ENCODE data around the gene MSL2.
"Not testable (repeated sequence)": the region's sequence is repeated elsewhere in the genome, so short reads cannot be mapped to it uniquely, and the experiment has no call there.

DNA sequence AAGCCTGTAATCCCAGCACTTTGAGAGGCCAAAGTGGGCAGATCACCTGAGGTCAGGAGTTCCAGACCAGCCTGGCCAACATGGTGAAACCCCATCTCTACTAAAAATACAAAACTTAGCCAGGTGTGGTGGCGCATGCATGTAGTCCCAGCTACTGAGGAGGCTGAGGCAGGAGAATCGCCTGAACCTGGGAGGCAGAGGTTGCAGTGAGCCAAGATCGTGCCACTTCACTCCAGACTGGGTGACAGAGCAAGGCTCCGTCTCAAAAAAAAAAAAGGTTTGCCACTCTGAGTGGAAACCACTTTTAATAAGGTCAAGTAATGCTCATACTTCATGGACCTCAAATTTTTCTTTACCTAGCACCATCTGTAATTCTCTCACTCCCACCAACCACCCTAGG lies 51.7 kb downstream of the MSL2 start:
- TF ChIP-seq, protein P1, sequence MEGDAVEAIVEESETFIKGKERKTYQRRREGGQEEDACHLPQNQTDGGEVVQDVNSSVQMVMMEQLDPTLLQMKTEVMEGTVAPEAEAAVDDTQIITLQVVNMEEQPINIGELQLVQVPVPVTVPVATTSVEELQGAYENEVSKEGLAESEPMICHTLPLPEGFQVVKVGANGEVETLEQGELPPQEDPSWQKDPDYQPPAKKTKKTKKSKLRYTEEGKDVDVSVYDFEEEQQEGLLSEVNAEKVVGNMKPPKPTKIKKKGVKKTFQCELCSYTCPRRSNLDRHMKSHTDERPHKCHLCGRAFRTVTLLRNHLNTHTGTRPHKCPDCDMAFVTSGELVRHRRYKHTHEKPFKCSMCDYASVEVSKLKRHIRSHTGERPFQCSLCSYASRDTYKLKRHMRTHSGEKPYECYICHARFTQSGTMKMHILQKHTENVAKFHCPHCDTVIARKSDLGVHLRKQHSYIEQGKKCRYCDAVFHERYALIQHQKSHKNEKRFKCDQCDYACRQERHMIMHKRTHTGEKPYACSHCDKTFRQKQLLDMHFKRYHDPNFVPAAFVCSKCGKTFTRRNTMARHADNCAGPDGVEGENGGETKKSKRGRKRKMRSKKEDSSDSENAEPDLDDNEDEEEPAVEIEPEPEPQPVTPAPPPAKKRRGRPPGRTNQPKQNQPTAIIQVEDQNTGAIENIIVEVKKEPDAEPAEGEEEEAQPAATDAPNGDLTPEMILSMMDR (IDR thresholded peaks at IDR 0.05), result not testable (repeated sequence)
- not testable (repeated sequence) for TF ChIP-seq CBFB (CRISPR knock-in tag; IDR thresholded peaks at IDR 0.05; ENCODE audit: low read depth); SMAD3 (CRISPR knock-in tag; IDR thresholded peaks at IDR 0.05; ENCODE audit: borderline replicate concordance)
- TF ChIP-seq, protein P2, sequence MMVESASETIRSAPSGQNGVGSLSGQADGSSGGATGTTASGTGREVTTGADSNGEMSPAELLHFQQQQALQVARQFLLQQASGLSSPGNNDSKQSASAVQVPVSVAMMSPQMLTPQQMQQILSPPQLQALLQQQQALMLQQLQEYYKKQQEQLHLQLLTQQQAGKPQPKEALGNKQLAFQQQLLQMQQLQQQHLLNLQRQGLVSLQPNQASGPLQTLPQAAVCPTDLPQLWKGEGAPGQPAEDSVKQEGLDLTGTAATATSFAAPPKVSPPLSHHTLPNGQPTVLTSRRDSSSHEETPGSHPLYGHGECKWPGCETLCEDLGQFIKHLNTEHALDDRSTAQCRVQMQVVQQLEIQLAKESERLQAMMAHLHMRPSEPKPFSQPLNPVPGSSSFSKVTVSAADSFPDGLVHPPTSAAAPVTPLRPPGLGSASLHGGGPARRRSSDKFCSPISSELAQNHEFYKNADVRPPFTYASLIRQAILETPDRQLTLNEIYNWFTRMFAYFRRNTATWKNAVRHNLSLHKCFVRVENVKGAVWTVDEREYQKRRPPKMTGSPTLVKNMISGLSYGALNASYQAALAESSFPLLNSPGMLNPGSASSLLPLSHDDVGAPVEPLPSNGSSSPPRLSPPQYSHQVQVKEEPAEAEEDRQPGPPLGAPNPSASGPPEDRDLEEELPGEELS (CRISPR knock-in tag; IDR thresholded peaks at IDR 0.05), result not testable (repeated sequence)

All from WTC11 (cell line).